ENCODE measurements around the gene BMP8B. TPM values are rescaled to one million over a fixed set of nuclear protein-coding genes. Genes with fewer than 3 reads are reported as not detected.

Gene BMP8B
- total and polyA plus RNA-seq, 2 experiments from 2014 or later, result not detected

- Histone ChIP-seq H3K4me3 (no peak overlapping the region), H3K4me2 (ENCODE audit: unreplicated experiment) (no peak overlapping the region), H3K27me3 (replicated peaks; ENCODE audit: insufficient read depth) (peaks cover 56% of the 10 kb centered on the region), H2AFZ (no peak overlapping the region), H3K27ac (no peak overlapping the region), H3K9me3 (ENCODE audit: low read depth) (no peaks in the 10 kb centered on the region), H3K9ac (no peak overlapping the region), H3K36me3 (ENCODE audit: low read depth) (no peaks in the 10 kb centered on the region), H3F3A (ENCODE audit: insufficient read depth) (no peaks in the 10 kb centered on the region), H4K20me1 (ENCODE audit: insufficient read depth) (no peaks in the 10 kb centered on the region; the same call in 1 of the 2 replicates), H3K4me1 (ENCODE audit: insufficient read depth) (no peaks in the 10 kb centered on the region), H3K9me2 (ENCODE audit: insufficient read depth) (no peaks in the 10 kb centered on the region), H3K79me2 (ENCODE audit: insufficient read depth) (no peaks in the 10 kb centered on the region)
- TF ChIP-seq EZH2 (IDR thresholded peaks at IDR 0.05; ENCODE audit: insufficient read depth, poor library complexity, severe bottlenecking) (no peak), EZH2phosphoT487 (IDR thresholded peaks at IDR 0.05; ENCODE audit: insufficient read depth, low read depth) (no peak)
- no peak for DNase-seq
- in situ Hi-C loops (cut with MboI), result no loop called here
Observed at GRCh38 chr1:39721664-39722063, 67.0 kb downstream of the BMP8B start.

DNA sequence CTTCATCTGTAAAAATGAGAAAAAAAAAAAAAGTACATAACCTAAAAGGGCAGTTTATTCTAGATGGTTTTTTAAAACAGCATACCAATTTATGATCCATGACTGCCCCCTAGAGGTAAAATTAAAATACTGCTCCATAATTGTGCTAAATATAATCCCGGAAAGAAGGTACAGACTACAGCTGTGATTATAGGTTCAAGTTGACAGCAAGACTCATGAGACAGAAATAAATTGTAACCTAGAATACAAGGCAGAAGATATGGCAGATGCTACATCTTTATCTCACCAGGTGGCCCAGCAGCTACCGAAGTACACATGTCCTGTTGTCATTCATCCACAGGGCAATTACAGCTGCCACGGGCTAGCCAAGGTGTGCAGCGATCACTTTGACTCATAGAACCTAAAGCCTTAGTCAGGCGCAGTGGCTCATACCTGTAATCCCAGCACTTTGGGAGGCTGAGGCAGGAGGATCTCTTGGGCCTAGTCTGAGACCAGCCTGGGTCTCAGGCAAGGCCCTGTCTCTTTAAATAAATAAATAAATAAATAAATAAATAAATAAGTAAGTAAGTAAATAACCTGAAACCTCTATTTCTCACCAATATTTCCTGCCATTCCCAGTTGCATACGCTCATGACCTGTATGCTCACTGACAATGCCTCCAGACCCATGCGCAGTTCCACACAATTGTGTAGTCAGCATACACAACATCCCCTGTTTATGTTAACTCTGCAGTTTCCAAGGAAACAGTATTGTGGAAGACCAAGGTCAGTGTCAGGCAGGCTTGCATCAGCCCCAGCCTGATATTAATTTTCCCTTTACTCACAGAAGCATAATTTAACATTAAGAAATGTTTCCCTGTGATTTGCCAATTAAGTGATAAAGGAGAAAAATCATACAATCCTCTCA is 68.3 kb downstream of the BMP8B start:
- peak; percentile 68 for DNase-seq
- no peak overlapping the region for H3K4me3 ChIP-seq
- no peaks in the 10 kb centered on the region for H3K9me2 ChIP-seq (ENCODE audit: insufficient read depth)
- no peak overlapping the region for H3K27ac ChIP-seq
- no peak for TF ChIP-seq EZH2 (IDR thresholded peaks at IDR 0.05; ENCODE audit: insufficient read depth, poor library complexity, severe bottlenecking)
- no peak for TF ChIP-seq EZH2phosphoT487 (IDR thresholded peaks at IDR 0.05; ENCODE audit: insufficient read depth, low read depth)
- H3K4me1 ChIP-seq (ENCODE audit: insufficient read depth), result no peaks in the 10 kb centered on the region
- H3K9ac ChIP-seq, result no peak overlapping the region
- H4K20me1 ChIP-seq (ENCODE audit: insufficient read depth), result no peaks in the 10 kb centered on the region; the same call in 1 of the 2 replicates
- no peaks in the 10 kb centered on the region for H3K79me2 ChIP-seq (ENCODE audit: insufficient read depth)
- H3K4me2 ChIP-seq (ENCODE audit: unreplicated experiment), result no peak overlapping the region
- H3K36me3 ChIP-seq (ENCODE audit: low read depth), result no peaks in the 10 kb centered on the region
- WGBS, 2 experiments (ENCODE audit: low coverage in 1 of 2, low lambda C conversion rate in 2 of 2, missing lambda C conversion rate in 2 of 2), result 28 to 29% methylated on average over 7 of the region's 7 CpGs
- H3F3A ChIP-seq (ENCODE audit: insufficient read depth), result no peaks in the 10 kb centered on the region
- no peak overlapping the region for H2AFZ ChIP-seq
- H3K9me3 ChIP-seq (ENCODE audit: low read depth), result no peaks in the 10 kb centered on the region
- in situ Hi-C loops (cut with MboI), result no loop called here
- peaks cover 51% of the 10 kb centered on the region for H3K27me3 ChIP-seq (replicated peaks; ENCODE audit: insufficient read depth)

- H3K79me2 ChIP-seq (ENCODE audit: insufficient read depth), result no peaks in the 10 kb centered on the region
- 35 to 38% methylated on average over 6 of the region's 6 CpGs for WGBS, 2 experiments (ENCODE audit: low coverage in 1 of 2, low lambda C conversion rate in 2 of 2, missing lambda C conversion rate in 2 of 2)
- H3K4me1 ChIP-seq (ENCODE audit: insufficient read depth), result no peaks in the 10 kb centered on the region
- H3K9me2 ChIP-seq (ENCODE audit: insufficient read depth), result no peaks in the 10 kb centered on the region
- H3K9me3 ChIP-seq (ENCODE audit: low read depth), result no peaks in the 10 kb centered on the region
- no peak overlapping the region for H3K27ac ChIP-seq
- H4K20me1 ChIP-seq (ENCODE audit: insufficient read depth), result no peaks in the 10 kb centered on the region; the same call in 1 of the 2 replicates
- H3K36me3 ChIP-seq (ENCODE audit: low read depth), result no peaks in the 10 kb centered on the region
- no peak for TF ChIP-seq EZH2 (IDR thresholded peaks at IDR 0.05; ENCODE audit: insufficient read depth, poor library complexity, severe bottlenecking)
- no peak for TF ChIP-seq EZH2phosphoT487 (IDR thresholded peaks at IDR 0.05; ENCODE audit: insufficient read depth, low read depth)
- no peak overlapping the region for H3K4me2 ChIP-seq (ENCODE audit: unreplicated experiment)
- H3K4me3 ChIP-seq, result no peak overlapping the region
- H3K27me3 ChIP-seq (replicated peaks; ENCODE audit: insufficient read depth), result peaks cover 53% of the 10 kb centered on the region
- no peak overlapping the region for H3K9ac ChIP-seq
- in situ Hi-C loops (cut with MboI), result no loop called here
- no peaks in the 10 kb centered on the region for H3F3A ChIP-seq (ENCODE audit: insufficient read depth)
- DNase-seq, result no peak
- no peak overlapping the region for H2AFZ ChIP-seq
Observed at GRCh38 chr1:39717809-39718208, 70.9 kb downstream of the BMP8B start.

DNA sequence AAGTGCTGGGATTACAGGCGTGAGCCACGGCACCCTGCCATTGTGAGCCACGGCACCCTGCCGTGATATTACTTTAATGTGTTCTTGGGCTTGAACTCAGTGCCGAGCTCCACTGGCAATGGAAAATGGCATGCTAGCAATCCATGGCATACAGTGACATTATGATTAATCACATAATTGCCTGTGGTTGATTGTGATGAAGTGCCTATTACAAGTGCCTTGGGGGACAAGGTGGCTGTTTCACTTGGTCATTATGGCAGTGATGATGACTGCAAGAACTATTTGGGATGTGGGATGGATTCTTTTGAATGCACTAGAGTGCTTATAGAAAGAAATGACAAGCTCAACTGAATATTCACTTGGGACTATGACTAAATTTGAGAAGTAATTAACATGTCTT is 75.1 kb downstream of the BMP8B start:
- Histone ChIP-seq H3K4me2 (ENCODE audit: unreplicated experiment) (no peak overlapping the region), H3K27me3 (replicated peaks; ENCODE audit: insufficient read depth) (peaks cover 55% of the 10 kb centered on the region), H3K9me2 (ENCODE audit: insufficient read depth) (no peaks in the 10 kb centered on the region), H2AFZ (no peak overlapping the region), H3K4me1 (ENCODE audit: insufficient read depth) (no peaks in the 10 kb centered on the region), H3K79me2 (ENCODE audit: insufficient read depth) (no peaks in the 10 kb centered on the region), H3K27ac (no peak overlapping the region), H3F3A (ENCODE audit: insufficient read depth) (no peaks in the 10 kb centered on the region), H3K9me3 (ENCODE audit: low read depth) (no peaks in the 10 kb centered on the region), H4K20me1 (ENCODE audit: insufficient read depth) (no peaks in the 10 kb centered on the region; the same call in 1 of the 2 replicates), H3K9ac (no peak overlapping the region), H3K36me3 (ENCODE audit: low read depth) (no peaks in the 10 kb centered on the region), H3K4me3 (no peak overlapping the region)
- 79 to 82% methylated on average over 5 of the region's 5 CpGs for WGBS, 2 experiments (ENCODE audit: low coverage in 1 of 2, low lambda C conversion rate in 2 of 2, missing lambda C conversion rate in 2 of 2)
- in situ Hi-C loops (cut with MboI), result no loop called here
- no peak for TF ChIP-seq EZH2 (IDR thresholded peaks at IDR 0.05; ENCODE audit: insufficient read depth, poor library complexity, severe bottlenecking)
- TF ChIP-seq EZH2phosphoT487 (IDR thresholded peaks at IDR 0.05; ENCODE audit: insufficient read depth, low read depth), result no peak
- DNase-seq, result no peak

Measured in GM23248 (cell line).